Measurements from ENCODE around the gene ARHGAP19. TPM values are rescaled to one million over a fixed set of nuclear protein-coding genes. Genes with fewer than 3 reads are reported as not detected.

The ARHGAP19 gene
- total and polyA plus RNA-seq, 9 of the 15 experiments (the other 6 are each of a cell fraction or from before 2014, with no cell fraction given): 14.8 to 49.5 (median 26.8) TPM

GRCh38 chr10:97259119-97259518 lies 33.3 kb downstream of the ARHGAP19 start:
- 75% methylated on average over 1 of the region's 1 CpG for WGBS (ENCODE audit: insufficient coverage, low coverage, missing lambda C conversion rate)
- Histone ChIP-seq H3K27ac (ENCODE audit: extremely low read depth, low read depth, low read length) (no peak overlapping the region), H3K27me3 (ENCODE audit: control insufficient read depth in 2 of 2, insufficient read depth in 2 of 2, low read length in 2 of 2) (no peaks in the 10 kb centered on the region), H3K79me2 (ENCODE audit: control insufficient read depth, insufficient read depth, low read length) (no peaks in the 10 kb centered on the region), H3K9me1 (ENCODE audit: control insufficient read depth, insufficient read depth, low read length) (no peaks in the 10 kb centered on the region), H2AFZ (ENCODE audit: low read depth, low read length) (no peak overlapping the region), H3K36me3 (ENCODE audit: control insufficient read depth, insufficient read depth, low read length) (peaks cover 46% of the 10 kb centered on the region; the same call in 2 of the 3 replicates), H3K4me2 (ENCODE audit: insufficient read depth, low read length) (no peak overlapping the region), H3K9me3 (replicated peaks; ENCODE audit: control insufficient read depth, insufficient read depth, low read depth, low read length) (no peaks in the 10 kb centered on the region), H4K20me1 (replicated peaks; ENCODE audit: control insufficient read depth, insufficient read depth, low read length) (no peaks in the 10 kb centered on the region), H3K4me1 (replicated peaks in 1 of 2; ENCODE audit: control insufficient read depth in 2 of 2, insufficient read depth in 2 of 2, low read length in 2 of 2) (no peaks in the 10 kb centered on the region), H3K4me3 (no peak overlapping the region), H3K9ac (ENCODE audit: insufficient read depth in 1 of 2, low read depth in 2 of 2, low read length in 2 of 2) (no peak overlapping the region)
- TF ChIP-seq ZBTB11 (CRISPR knock-in tag; IDR thresholded peaks at IDR 0.05) (no peak), ZSCAN29 (IDR thresholded peaks at IDR 0.05) (no peak), BRD4 (IDR thresholded peaks at IDR 0.05) (no peak), JUND (IDR thresholded peaks at IDR 0.05; ENCODE audit: borderline replicate concordance, low read depth, low read length) (no peak), JUND (tag; IDR thresholded peaks at IDR 0.05; ENCODE audit: borderline replicate concordance, low read depth, low read length) (no peak), ZC3H4 (CRISPR knock-in tag; IDR thresholded peaks at IDR 0.05; ENCODE audit: borderline replicate concordance) (no peak), SMARCE1 (IDR thresholded peaks at IDR 0.05) (no peak), FOXK1 (CRISPR knock-in tag; IDR thresholded peaks at IDR 0.05; ENCODE audit: borderline replicate concordance) (no peak), ZNF707 (CRISPR knock-in tag; conservative IDR thresholded peaks at IDR 0.05) (no peak), MECOM (CRISPR knock-in tag; IDR thresholded peaks at IDR 0.05) (no peak), RAD21 (CRISPR knock-in tag; conservative IDR thresholded peaks at IDR 0.05 in 1 of 2, IDR thresholded peaks at IDR 0.05 in 1 of 2) (no peak), ZNF253 (CRISPR knock-in tag; conservative IDR thresholded peaks at IDR 0.05) (no peak)
- CTCF ChIA-PET (ENCODE audit: low intra/inter-chr PET ratio): no interaction called here
- BruUV-seq (replicated peaks): no TSS peak
- in situ Hi-C loops (cut with MboI) (no loop called here), intact Hi-C loops (cut with micrococcal nuclease) (no loop called here)
- FAIRE-seq (no peak), DNase-seq (ENCODE audit: extremely low read depth in 1 of 4, low spot score in 3 of 4) (no peak), ATAC-seq (no peak)
- POLR2A ChIA-PET: no interaction called here

Measured in K562 (cell line).